HG03095 (cell line): ENCODE results near the gene MYO7B.

Source experiments
- ATAC-seq: cut with Tn5 transposase; IDR thresholded peaks from one replicate; pipeline ENCODE4 v1.9.1; 2021; ENCODE audit warnings: moderate library complexity; ENCODE audit not compliant: unreplicated experiment

MYO7B gene

DNA sequence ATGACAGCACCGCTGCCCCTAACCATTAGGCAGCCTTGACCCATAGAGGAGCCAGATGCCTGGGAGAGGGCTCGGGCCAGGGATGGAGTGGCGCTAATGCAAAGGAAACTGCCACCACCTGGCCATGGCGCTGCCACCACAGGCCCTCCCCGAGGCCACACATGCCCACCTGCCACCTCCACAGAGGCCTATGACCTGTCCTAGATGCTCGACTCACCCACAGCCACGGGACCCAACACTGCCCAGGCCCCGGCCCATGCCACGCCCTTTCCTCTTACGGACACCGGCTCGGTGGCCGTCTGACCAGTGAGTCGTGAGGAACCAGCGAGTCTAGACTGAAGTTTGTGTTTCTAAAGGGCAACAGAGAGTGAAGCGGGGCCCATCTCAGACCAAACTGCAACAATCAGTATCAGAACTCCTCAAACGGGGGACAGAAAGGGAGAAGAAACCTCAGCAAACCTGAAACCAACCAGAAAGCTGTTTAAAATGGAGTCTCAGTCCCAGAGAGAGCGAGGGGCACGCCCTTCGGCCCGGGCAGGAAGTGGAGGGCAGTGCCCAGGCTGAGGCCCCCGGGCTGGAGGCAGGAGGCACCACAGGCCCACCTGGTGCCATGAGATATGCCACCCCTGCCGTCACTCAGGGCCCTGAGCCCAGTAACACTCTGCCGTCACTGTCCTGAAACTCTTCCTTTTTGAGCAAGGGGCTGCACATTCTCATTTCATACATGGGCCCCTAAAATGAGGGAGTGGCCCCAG, 111.2 kb downstream of the MYO7B start:
- ATAC-seq: no peak

DNA sequence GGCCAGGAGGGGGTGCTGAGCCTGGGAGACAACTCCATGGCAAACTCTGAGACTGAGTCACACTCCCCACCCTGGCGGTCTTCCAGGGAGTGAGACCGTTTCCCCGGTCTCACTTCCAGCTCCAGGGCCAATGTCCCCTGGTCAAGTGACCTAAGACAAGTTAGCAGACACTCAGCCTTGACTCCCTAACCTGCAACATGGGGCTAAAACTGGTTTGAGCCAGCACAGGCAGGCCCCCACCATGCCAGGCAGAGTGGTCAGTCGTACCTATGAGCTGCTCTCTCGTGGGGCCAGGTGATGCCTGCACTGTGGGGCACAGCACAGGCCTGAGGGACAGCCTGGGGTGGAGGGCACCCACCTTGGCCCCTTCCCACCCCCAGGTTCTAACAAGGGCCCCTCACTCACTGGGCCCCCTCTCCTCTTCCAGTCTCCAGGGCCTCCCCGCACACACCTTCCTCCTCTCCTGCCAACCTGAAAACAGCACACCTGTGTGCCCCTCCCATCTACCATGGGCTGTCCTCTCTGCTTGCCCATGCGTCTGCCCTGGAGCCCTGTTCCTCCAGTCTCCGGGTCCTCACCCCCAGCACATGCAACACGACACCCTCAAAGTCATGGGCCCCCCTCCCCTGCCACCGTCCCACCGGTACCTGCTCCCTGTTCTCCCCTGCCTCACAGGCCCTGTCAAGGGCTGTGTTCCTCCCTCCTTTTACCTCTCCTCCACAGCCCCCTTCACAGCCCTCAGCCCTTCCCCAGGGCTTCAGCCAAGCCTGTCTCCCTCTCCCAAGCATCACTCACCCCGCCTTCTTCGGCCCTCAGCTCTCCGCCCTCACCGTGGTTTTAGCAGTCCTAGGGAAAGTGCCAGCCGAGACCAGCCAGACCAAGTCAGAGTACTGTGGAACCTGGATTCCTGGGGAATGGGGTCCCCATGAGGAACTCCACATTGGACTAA, 112.0 kb downstream of the MYO7B start:
- ATAC-seq: no peak

DNA sequence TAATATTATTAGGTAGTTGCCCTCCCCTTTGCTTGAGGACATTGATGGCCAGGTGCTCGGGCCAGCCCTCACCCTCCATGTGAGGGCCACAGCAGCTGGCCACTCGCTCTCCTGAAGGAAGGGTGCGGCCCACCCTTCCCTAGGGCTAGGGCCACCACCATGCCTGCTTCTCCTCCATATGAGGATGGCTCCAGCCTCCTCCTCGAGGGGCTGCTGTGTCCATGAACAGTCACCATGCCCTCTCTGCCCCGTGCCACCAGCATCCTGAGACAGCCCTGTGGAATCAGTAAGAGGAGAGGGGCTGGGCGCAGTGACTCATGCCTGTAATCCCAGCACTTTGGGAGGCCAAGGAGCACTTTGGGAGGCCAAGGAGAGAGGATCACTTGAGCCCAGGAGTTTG, 112.8 kb downstream of the MYO7B start:
- no peak for ATAC-seq

DNA sequence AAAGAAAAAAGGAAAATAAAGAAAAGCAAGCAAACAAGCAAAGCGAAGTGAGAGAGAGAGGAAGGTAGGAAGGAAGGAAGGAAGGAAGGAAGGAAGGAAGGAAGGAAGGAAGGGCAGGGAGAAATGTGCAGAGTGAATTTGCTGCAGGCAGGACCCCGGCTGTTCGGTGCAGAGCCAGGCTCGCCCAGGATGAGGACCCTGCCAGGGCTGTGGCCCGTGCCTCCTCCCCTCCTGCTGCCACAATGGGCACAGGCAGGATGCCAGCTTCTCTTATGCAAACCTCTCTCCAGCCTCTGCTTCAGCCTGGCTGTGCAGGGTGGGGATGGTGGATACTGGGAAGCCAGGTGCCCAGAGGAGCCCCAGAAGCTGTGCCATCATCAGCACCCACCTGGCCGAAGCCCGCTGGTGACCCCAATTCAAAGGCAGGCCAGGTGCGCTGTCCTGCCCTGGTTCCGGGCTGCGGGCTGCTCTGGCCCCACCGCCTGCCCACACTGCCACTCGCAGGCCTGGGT, 113.7 kb downstream of the MYO7B start:
- no peak for ATAC-seq

DNA sequence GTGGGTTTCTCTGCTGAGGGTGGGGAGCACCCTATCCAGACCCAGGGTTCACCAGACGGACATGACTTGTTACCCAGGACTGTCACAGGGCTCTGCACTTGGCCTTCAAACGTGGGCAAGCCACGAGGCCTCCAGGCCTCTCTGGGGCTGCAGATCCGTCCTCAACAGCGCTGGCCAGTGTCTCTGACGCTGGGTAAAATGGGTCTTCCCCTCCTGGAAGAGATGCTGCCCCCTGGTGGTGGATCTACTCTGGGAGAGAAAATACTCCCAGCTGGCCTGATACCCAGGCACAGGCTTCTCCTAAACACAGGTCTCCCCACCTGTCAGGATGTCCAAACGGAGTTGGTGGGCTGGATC, 114.2 kb downstream of the MYO7B start:
- ATAC-seq: no peak

DNA sequence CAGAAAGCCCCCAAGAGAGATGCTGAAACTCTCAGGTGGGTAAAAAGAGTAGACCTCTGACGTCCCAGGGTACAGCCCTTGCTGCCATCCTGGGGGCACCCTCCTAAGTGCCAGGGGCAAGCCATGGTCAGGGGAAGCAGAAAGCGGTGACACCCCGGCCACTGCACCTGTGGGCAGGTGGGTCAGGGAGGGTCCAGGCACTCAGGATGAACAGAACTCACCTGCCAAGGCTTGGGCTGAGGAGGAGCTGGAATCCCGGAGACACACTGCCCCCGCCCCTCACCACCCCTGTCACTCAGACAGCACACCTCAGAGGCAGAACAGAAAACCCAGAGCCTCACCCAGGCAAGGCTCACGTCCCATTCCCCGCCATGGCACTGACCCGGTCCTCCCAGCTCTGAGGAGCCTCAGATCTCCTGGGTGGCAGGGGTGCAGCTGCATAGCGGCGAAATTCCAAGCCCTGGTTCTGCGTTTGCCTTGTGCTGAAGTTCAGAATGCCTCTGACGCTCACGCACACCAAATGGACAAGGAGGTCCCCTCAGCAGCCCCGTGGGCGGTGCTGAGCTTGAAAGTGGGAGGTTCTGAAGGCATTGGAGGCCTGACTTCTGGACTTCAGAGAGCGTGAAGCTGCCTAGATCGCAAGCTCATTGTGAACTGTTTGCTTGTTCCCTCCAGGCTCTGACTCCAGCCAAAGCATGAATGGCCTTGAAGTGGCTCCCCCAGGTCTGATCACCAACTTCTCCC, 114.7 kb downstream of the MYO7B start:
- no peak for ATAC-seq

DNA sequence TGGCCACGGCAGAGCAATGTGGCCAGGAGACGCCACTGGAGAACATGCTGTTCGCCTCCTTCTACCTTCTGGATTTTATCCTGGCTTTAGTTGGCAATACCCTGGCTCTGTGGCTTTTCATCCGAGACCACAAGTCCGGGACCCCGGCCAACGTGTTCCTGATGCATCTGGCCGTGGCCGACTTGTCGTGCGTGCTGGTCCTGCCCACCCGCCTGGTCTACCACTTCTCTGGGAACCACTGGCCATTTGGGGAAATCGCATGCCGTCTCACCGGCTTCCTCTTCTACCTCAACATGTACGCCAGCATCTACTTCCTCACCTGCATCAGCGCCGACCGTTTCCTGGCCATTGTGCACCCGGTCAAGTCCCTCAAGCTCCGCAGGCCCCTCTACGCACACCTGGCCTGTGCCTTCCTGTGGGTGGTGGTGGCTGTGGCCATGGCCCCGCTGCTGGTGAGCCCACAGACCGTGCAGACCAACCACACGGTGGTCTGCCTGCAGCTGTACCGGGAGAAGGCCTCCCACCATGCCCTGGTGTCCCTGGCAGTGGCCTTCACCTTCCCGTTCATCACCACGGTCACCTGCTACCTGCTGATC, 115.4 kb downstream of the MYO7B start:
- no peak for ATAC-seq

DNA sequence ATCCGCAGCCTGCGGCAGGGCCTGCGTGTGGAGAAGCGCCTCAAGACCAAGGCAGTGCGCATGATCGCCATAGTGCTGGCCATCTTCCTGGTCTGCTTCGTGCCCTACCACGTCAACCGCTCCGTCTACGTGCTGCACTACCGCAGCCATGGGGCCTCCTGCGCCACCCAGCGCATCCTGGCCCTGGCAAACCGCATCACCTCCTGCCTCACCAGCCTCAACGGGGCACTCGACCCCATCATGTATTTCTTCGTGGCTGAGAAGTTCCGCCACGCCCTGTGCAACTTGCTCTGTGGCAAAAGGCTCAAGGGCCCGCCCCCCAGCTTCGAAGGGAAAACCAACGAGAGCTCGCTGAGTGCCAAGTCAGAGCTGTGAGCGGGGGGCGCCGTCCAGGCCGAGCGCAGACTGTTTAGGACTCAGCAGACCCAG, 115.9 kb downstream of the MYO7B start:
- ATAC-seq: no peak

DNA sequence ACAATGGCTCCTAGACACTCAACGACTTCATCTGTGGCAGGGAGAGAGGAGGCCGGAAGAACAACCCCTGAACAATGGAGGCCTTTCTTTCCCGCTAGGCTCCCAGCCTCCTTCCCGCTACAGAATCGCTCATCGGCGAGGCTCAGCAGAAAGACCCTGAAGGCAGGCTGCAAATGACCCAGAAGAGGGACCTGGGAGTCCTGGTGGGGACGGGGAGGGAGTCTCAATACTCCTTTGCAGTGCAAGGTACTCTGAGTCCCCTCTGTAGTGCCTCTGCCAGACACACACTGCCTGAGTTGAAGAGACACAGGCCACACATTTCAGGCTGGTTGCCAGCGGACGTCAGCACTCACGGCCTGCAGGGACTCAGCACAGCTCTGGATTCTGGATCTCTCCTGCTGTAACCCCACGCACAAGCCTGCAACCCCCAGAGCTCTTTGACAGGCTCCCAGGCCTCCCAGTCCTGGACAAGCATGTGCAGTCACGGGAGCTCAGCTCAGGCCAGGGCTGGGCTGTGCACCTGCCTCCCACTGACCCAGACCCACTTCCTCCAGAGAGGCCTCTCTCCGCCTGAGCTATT, 116.6 kb downstream of the MYO7B start:
- ATAC-seq: no peak

DNA sequence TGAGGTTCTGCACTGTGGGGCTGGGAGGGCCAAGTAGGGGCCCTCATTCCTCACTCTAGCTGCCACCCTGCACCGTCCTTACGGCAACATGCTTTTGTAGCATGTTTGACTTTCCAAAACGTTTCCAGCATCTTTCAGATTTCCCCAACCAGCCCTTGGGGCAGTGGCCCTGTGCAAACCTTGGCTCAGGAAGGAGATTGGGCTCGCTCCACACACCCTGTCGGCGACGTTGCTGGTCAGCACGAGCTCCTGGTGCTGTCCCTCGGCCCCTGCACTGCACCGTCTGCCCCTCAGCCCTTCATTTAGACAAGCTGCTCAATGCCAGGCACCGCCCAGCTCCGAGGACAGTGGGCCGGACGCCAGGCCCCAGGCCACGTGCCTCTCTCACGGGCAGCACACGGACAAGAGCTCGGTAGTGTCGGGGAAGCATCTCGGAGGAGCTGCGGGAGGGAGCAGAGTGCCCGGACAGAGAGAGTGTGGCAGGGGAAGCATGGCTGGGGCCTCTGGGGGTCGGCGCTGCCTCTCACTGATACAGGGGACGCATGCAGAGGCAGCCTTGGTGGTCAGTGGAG, 117.4 kb downstream of the MYO7B start:
- no peak for ATAC-seq

DNA sequence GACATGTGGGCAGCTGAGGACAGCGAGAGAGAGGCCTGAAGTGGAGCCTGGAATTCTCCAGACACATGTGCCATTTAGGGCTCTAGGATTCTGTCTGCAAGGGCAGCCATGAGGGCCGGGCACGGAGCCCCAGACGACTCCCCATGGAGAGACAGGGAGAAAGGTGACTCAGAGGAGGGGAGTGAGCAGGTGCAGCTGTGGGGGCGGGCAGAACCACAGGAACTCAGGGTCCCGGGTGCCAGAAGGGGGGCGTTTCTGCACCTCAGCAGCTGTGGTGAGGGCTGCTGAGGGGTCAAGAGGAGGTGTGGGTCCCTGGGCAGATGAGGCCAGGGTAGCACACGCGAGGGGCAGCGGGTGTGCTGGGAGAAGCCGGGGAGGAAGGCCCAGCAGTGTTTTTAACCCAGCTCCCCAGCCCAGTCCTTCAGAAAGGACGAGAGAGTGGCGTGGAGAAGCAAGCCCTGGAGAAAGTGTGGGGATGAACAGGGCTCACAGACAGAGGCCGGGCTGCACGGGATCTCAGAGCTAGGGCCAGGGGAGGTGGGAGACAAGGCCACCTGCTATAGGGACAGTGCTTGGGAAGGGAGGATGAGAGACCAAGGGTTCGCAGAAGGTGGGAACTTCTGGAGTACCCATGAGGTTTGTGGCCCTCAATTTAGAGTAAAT, 118.1 kb downstream of the MYO7B start:
- no peak for ATAC-seq

DNA sequence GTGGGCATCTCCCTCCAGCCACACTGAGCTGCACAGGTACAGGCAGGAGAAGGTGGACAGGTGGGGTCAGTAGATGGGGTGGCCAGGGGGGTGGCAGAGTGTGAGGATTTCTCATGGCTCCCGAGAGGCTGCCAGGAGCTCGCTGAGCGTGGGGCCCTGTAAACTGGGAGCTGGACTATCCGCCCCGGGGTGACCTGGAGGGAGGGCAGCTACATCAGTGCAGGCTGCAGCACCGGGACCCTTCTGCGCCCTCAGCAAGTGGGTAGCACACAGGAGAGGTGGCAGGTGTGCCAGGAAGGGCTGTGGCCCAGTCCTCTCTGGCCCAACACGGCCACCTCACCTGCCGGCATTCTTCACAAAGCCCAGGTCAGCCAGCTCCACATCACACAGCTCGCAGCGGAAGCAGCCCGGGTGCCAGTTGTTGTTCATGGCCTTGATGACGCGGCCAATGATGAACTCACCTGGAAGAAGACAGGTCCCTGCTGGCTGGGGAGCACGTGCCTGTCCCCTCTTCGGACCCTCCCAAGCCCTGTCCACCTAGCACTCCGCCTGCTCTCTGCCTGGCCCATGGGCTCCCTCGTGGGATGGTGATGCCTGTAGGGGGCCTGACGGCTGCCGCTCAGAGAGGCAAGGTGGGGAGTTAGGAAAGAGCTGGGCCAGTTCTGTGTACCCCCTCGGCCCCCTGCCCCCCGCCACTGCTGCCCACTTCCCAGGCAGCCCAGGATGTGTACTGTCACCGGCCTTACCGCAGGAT, 118.8 kb downstream of the MYO7B start:
- no peak for ATAC-seq

DNA sequence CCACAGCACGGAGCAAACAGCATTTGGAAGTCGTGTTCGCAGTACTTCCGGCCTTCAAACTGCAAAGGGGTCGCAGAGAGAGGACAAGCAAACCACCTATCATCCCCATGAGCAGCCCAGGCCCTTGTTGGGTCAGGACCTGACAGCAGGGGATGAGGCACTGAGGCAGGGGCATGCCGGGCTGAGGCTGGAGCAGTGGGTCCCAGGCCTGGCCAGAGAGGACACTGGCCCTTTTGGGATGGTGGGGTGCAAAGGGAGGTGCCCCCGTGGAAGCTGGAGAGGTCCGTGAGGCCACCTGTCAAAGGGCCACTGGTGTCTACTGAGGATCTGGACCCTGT, 119.3 kb downstream of the MYO7B start:
- no peak for ATAC-seq

DNA sequence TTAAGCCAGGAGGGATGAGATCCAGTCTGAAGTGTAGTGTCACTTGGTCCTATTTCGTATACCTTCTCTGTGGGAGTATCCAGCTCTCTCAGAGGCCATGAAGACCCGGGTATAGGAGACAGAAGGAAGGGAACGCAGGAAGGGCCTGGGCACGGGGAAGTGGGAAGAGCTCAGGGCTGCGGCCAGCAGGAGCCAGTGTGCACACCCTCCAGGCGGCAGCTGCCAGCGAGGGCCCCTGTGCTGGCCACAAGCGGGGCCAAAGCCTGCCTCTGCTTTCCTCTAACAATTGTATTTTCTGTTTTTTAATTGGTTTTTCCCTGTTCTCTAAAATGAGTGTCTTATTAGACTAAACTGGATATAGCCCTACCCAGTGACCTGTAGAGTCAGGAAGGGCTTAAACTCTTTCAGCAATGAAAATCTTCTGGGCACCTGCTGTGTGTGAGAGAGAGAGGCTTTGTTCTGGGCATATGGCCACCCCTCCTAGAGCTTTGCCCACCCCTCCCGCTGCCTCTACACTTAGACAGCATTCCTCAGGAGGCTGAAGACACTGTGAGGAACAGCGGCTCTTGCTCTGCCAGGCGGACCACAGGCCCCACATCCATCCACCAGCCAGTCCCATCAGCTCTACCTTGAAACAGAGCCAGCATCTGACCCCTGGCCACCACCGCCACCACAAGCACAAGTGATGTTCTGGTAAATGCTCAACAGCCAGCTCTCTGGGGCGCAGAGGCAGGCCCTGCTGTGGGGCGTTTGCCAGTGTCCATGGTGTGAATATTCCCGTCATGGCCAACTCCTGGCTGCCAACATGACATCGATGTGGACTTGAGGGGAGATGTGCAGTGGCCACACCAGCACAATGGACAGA, 120.0 kb downstream of the MYO7B start:
- ATAC-seq: no peak

DNA sequence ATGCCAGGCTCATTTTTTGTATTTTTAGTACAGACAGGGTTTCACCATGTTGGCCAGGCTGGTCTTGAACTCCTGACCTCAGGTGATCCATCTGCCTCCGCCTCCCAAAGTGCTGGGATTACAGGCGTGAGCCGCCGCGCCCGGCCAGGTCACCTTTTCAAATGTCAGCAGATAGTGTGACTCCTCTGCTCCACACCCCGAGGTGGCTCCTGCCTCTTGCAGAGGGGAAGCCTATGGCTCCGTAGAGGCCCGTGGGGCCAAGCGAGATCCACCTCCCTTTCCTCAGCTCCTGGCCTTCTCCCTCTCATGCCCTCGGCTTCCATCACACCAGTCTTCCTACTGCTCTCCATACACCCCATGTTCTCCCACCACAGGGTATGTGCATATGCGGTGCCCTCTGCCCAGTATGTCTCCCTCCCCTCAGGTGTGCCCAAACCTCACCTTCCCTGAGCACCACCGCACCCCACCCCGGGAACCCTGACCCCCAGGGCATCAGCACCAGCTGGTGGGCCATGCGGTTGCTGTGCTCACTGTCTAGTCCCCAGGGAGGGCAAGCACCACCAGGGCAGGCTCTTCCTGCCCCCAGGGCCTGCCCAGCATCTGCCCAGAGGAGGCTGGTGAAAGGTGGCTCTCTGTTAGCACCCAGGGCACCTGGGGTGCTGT, 121.2 kb downstream of the MYO7B start:
- ATAC-seq: no peak

DNA sequence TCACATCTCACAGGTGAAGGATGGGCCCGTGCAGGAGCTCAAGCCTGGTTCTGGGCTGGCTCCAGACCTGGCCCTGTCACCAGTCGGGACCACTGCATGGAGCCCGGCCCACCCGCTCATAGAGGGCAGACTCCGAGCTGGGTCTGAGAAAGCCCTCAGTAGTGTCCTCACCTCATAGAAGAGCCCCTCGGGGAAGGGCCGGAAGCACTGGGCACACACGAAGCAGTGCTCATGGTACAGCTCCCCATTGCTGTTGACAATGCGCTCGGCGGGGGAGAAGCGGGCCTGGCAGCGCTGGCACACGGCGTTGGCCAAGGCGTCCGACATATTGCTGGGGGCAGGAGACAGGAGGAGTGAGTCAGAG, 121.7 kb downstream of the MYO7B start:
- no peak for ATAC-seq

DNA sequence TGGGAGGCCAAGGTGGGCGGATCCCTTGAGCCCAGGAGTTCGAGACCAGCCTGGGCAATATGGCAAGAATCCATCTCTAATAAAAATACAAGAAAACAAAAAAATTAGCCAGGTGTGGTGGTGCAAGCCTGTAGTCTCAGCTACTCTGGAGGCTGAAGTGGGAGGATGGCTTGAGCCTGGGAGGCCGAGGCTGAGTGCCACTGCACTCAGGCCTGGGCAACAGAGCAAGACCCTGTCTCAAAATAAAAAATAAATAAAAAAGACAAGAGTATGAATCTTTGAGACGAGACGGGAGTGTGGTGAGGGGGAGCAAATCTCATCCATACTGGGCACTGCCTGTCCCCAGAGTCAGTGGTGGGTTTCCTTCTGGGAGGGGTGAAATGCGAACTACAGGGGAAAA, 122.7 kb downstream of the MYO7B start:
- no peak for ATAC-seq
